ENCODE data around the gene HMGCL.
"Not testable (repeated sequence)": the region's sequence is repeated elsewhere in the genome, so short reads cannot be mapped to it uniquely, and the experiment has no call there.

Gene HMGCL

DNA sequence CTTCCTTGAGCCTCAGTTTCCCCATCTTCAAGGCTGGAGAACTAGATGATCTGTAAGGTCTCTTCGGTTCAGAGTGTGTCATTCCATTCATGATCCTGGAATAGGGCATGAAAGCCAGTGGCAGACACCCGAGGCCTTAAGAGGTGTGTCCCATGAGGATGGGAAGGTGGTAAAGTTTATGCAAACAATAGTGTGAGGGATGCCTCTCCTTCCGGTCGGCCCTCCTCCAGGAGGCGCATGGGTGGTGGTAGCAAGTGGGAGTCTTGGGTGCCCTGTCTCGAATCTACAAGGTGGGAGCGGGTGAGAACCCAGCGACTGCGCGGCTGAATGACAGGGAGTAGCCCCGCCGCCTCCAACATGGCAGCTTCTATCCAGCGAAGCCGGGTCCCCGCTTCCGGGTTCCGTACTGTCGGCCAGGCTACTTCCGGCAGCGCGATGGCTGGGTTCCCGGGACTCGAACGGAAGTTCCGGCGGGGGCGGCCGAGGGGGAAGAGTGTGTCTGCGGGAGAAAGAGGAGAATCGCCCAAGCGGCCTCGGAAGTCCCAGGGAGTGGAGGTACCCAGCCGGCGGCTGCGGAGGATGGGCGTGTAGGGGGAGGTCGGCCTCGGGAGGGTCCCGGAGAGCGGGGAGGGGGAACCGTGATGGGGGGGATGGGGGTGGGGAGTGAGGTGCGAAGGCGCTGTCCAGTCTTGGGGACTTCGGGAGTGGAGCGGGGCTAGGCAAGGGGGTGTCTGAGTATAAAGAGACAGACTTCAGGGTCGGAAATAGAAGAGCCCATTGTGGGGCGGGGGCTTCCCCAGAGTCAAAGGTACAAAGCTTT lies 34.3 kb downstream of the HMGCL start, which contains the start of gene LYPLA2:
Gene LYPLA2 (plus strand): TSS at position 450 of the 820 bp plus-strand sequence. CDS start 1,538 bp downstream, outside the sequence.
- H3K36me3 ChIP-seq (ENCODE audit: insufficient read depth, low read length) = peaks cover 54% of the 10 kb centered on the region
- H3K27ac ChIP-seq (ENCODE audit: low read depth, low read length) = peak within 1 kb of the TSS; percentile 20
- H3K9me3 ChIP-seq (ENCODE audit: insufficient read depth, low read depth, low read length) = no peaks in the 10 kb centered on the region

DNA sequence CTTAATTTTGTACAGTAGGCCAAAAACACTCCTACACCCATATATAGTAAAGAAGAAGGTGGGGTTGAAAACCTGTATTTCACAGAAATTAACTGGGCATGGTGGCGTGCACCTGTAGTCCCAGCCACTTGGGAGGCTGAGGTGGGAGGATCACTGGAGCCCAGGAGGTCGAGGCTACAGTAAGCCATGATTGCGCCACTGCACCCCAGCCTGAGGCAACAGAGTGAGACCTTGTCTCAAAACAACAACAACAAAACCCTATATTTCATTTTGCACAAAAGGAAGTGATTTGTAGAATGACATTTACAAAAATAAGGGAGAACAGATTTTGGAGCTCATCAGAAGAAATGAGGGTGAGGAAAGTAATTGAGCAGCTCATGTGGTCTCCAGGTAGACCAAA lies 36.5 kb downstream of the HMGCL start:
- Histone ChIP-seq H3K36me3 (ENCODE audit: insufficient read depth, low read length) (peaks cover 58% of the 10 kb centered on the region), H3K9me3 (ENCODE audit: insufficient read depth, low read depth, low read length) (no peaks in the 10 kb centered on the region), H3K4me3 (ENCODE audit: low read length) (no peak overlapping the region), H3K4me1 (ENCODE audit: insufficient read depth, low read length) (0 out of 2 replicates have a peak, but pooled peaks cover 4% of the 10 kb centered on the region), H3K27me3 (ENCODE audit: insufficient read depth, low read length) (no peaks in the 10 kb centered on the region), H3K27ac (ENCODE audit: low read depth, low read length) (no peak overlapping the region), H3K9ac (ENCODE audit: low read depth, low read length) (no peak overlapping the region)
- WGBS = 94% methylated on average over 3 of the region's 3 CpGs

More for the DNA sequence above, 34.3 kb downstream of the HMGCL start, which contains the start of gene LYPLA2:
- 1% methylated on average over 47 of the region's 47 CpGs for WGBS
- 0 out of 2 replicates have a peak, but pooled peaks cover 4% of the 10 kb centered on the region for H3K4me1 ChIP-seq (ENCODE audit: insufficient read depth, low read length)
- H3K9ac ChIP-seq (ENCODE audit: low read depth, low read length) = peak within 1 kb of the TSS; percentile 69
- no peaks in the 10 kb centered on the region for H3K27me3 ChIP-seq (ENCODE audit: insufficient read depth, low read length)
- peak within 1 kb of the TSS; percentile 81 for H3K4me3 ChIP-seq (ENCODE audit: low read length)

DNA sequence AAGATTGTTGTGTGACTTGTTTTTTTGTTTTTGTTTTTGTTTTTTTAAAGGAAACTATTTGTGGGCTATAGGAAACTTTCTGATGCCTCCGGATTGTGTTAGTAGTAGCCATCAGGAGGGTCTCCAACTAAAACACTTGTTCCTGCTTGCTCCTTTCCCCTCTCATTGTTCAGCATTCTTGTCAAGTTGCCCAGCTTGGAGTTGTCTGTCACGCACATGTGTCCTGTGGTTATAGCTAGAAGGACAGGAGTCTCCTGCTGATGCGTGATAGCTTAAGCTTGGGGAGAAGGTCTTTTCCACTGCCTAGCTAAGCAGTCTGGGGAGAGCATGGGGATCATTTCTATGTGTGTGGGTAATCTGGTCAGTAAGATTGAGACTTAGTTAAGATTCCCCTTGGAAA lies 37.5 kb downstream of the HMGCL start:
- Histone ChIP-seq H3K27ac (ENCODE audit: low read depth, low read length) (no peak overlapping the region), H3K9me3 (ENCODE audit: insufficient read depth, low read depth, low read length) (no peaks in the 10 kb centered on the region), H3K27me3 (ENCODE audit: insufficient read depth, low read length) (no peaks in the 10 kb centered on the region), H3K4me1 (ENCODE audit: insufficient read depth, low read length) (0 out of 2 replicates have a peak, but pooled peaks cover 4% of the 10 kb centered on the region), H3K9ac (ENCODE audit: low read depth, low read length) (no peak overlapping the region), H3K36me3 (ENCODE audit: insufficient read depth, low read length) (peaks cover 56% of the 10 kb centered on the region), H3K4me3 (ENCODE audit: low read length) (no peak overlapping the region)
- WGBS = 96% methylated on average over 3 of the region's 3 CpGs

DNA sequence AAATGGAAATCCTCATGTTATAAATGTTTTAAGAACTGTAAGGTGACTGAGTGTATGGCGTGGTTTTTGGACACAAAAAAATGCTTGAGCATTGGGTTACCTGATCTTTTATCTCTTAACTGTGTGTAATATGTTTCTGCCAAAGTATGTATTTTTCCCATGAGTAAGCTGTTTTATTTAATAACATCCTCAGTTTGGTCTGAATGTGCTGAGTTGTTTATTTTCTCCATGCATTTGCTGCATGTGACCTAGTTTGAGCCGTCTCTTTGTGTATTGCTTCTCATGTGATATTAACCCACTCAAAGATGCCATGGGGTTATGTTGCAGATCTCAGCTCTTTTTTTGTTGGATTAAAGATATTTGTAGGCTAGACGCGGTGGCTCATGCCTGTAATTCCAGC lies 40.4 kb downstream of the HMGCL start:
- 95% methylated on average over 4 of the region's 4 CpGs for WGBS
- Histone ChIP-seq H3K4me1 (ENCODE audit: insufficient read depth, low read length) (no peaks in the 10 kb centered on the region), H3K4me3 (ENCODE audit: low read length) (no peak overlapping the region), H3K27me3 (ENCODE audit: insufficient read depth, low read length) (no peaks in the 10 kb centered on the region), H3K36me3 (ENCODE audit: insufficient read depth, low read length) (peaks cover 76% of the 10 kb centered on the region), H3K9me3 (ENCODE audit: insufficient read depth, low read depth, low read length) (no peaks in the 10 kb centered on the region), H3K27ac (ENCODE audit: low read depth, low read length) (no peak overlapping the region), H3K9ac (ENCODE audit: low read depth, low read length) (no peak overlapping the region)

DNA sequence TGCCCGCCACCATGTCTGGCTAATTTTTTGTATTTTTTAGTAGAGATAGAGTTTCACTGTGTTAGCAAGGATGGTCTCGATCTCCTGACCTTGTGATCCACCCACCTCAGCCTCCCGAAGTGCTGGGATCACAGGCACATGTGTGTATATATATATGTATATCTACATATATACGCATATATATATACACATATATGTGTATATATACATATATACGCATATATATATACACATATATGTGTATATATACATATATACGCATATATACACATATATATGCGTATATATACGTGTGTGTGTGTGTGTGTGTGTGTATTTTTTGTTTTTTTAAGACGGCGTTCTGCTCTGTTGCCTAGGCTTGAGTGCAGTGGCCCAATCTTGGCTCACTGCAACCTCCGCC lies 42.1 kb downstream of the HMGCL start:
- over 99% methylated on average over 7 of the region's 11 CpGs for WGBS
- not testable (repeated sequence) for H3K4me1 ChIP-seq (ENCODE audit: insufficient read depth, low read length); H3K9ac ChIP-seq (ENCODE audit: low read depth, low read length); H3K4me3 ChIP-seq (ENCODE audit: low read length); H3K9me3 ChIP-seq (ENCODE audit: insufficient read depth, low read depth, low read length); H3K27me3 ChIP-seq (ENCODE audit: insufficient read depth, low read length); H3K27ac ChIP-seq (ENCODE audit: low read depth, low read length)
- peaks cover 72% of the 10 kb centered on the region for H3K36me3 ChIP-seq (ENCODE audit: insufficient read depth, low read length)

DNA sequence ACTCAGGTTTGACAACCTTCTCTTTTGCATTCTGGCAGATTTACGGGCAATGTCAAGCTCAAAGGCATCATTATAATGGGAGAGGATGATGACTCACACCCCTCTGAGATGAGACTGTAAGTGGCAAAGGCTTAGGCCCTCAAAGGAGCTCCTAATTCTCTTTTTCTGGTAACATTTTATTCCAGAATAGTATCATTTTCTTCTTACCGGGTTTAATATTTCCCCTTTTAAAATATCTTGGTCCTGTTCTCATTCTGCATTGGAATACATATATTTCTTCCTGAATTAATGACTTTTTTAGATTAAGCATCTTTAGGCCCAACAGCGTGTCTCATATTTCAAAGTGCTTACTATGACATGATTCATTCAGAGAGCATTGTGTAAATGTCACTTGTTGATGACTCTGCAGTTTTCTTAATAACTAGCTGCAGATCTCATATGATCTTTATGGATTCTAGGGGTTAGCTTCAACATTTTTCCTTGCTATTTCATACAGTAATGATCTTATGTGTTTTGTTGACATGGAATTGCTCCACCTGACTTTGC lies 45.3 kb downstream of the HMGCL start:
- H3K4me1 ChIP-seq (ENCODE audit: insufficient read depth, low read length) = peaks cover 8% of the 10 kb centered on the region
- H3K27ac ChIP-seq (ENCODE audit: low read depth, low read length) = no peak overlapping the region
- no peak overlapping the region for H3K9ac ChIP-seq (ENCODE audit: low read depth, low read length)
- H3K27me3 ChIP-seq (ENCODE audit: insufficient read depth, low read length) = no peaks in the 10 kb centered on the region
- H3K36me3 ChIP-seq (ENCODE audit: insufficient read depth, low read length) = peaks cover 42% of the 10 kb centered on the region
- 88% methylated on average over 3 of the region's 3 CpGs for WGBS
- no peaks in the 10 kb centered on the region for H3K9me3 ChIP-seq (ENCODE audit: insufficient read depth, low read depth, low read length)
- 0 out of 2 replicates have a peak overlapping the region, but pooled peaks have one; percentile 76 for H3K4me3 ChIP-seq (ENCODE audit: low read length)

DNA sequence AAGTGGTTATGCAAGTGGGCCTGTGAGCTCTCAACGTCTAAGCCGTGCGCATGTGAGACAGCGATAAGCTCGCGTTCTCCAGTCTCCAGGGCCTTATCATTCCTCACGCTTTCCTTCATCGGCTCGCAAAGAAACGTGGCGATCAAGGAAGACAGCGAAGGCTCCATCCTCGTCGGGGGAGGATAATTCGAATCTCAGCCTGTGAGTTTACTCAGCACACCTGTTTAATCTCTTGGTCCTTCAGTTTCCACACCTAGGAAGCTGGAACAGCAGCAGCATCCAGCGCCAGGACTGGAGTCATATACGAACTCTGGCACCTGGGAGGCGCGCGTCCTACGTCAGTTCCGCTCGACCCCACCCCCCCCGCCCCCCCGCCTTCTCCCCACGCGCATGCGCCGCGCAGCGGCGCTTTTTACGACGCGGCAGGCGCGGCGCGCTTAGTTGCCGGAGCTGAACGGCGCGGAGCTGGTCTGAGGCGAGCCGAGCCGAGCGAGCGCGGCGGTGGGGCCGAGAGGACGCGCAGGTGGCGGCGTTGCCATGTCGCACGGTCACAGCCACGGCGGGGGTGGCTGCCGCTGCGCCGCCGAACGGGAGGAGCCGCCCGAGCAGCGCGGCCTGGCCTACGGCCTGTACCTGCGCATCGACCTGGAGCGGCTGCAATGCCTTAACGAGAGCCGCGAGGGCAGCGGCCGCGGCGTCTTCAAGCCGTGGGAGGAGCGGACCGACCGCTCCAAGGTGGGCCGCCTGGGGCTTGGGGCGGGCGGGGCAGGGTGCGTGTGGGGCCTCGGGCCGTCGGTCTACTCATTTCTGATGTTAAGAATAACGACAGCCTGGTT lies 47.0 kb downstream of the HMGCL start, which contains the start of gene PITHD1:
Gene PITHD1 (plus strand): TSS at position 440 of the 836 bp plus-strand sequence. CDS start 98 bp downstream, at position 538.
- peaks cover 28% of the 10 kb centered on the region for H3K36me3 ChIP-seq (ENCODE audit: insufficient read depth, low read length)
- H3K27ac ChIP-seq (ENCODE audit: low read depth, low read length) = peak within 1 kb of the TSS; percentile 68
- H3K9me3 ChIP-seq (ENCODE audit: insufficient read depth, low read depth, low read length) = no peaks in the 10 kb centered on the region
- H3K27me3 ChIP-seq (ENCODE audit: insufficient read depth, low read length) = no peaks in the 10 kb centered on the region
- peak within 1 kb of the TSS; percentile 92 for H3K9ac ChIP-seq (ENCODE audit: low read depth, low read length)
- under 1% methylated on average over 81 of the region's 91 CpGs for WGBS
- peak within 1 kb of the TSS; percentile 76 for H3K4me3 ChIP-seq (ENCODE audit: low read length)
- H3K4me1 ChIP-seq (ENCODE audit: insufficient read depth, low read length) = peaks cover 8% of the 10 kb centered on the region

DNA sequence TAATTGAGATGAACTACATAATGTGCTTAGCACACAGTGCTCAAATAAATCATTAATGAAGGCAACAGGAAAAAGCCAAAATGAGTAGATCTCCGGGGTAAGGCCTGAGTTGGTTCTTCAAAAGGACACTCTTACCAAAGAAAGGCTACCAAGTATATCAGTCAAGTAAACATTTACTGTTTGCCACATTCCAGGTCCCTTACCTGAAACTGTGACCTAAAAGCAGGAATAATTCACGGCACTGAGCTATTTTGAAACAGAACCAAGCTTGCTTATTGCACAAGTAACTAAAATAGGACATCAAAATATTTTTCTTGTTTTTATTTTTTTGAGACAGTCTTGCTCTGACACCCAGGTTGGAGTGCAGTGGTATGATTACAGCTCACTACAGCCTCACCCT lies 49.0 kb downstream of the HMGCL start:
- H3K36me3 ChIP-seq (ENCODE audit: insufficient read depth, low read length) = peaks cover 16% of the 10 kb centered on the region

DNA sequence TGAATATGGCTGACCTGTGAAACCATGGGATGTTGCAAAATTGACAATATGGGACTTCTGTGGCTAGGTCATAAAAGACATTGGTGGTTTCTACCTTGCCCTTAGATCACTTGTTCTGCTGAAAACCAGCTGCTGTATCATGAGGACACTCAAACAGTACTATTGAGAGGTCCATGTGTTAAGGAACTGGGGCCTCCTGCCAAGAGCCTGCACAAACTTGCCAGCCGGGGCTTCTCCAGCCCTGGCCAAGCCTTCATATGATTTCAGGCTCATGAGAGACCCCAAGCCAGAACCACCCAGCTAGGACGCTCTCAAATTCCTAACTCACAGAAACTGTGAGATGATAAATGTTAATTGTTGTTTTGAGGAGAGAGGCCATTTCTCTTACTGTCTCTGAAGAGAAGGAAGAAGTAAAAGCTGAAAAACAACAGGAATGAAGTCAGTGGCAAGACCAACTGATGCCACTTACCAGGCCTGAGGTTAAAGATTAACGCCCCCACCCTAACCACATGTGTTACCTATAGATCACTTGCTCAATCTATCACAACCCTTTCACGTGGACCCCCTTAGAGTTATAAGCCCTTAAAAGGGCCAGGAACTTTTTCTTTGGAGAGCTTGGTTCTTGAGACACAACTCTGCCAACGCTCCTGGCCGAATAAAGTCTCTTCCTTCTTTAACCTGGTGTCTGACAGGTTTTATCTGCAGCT lies 50.9 kb downstream of the HMGCL start:
- H3K27me3 ChIP-seq (ENCODE audit: insufficient read depth, low read length) = no peaks in the 10 kb centered on the region
- no peak overlapping the region for H3K4me3 ChIP-seq (ENCODE audit: low read length)
- no peaks in the 10 kb centered on the region for H3K9me3 ChIP-seq (ENCODE audit: insufficient read depth, low read depth, low read length)
- H3K27ac ChIP-seq (ENCODE audit: low read depth, low read length) = no peak overlapping the region
- 89% methylated on average over 5 of the region's 6 CpGs for WGBS
- peaks cover 4% of the 10 kb centered on the region for H3K4me1 ChIP-seq (ENCODE audit: insufficient read depth, low read length)
- no peak overlapping the region for H3K9ac ChIP-seq (ENCODE audit: low read depth, low read length)
- H3K36me3 ChIP-seq (ENCODE audit: insufficient read depth, low read length) = peaks cover 10% of the 10 kb centered on the region

More for the DNA sequence above, 49.0 kb downstream of the HMGCL start:
- no peaks in the 10 kb centered on the region for H3K27me3 ChIP-seq (ENCODE audit: insufficient read depth, low read length)
- peaks cover 8% of the 10 kb centered on the region for H3K4me1 ChIP-seq (ENCODE audit: insufficient read depth, low read length)
- no peaks in the 10 kb centered on the region for H3K9me3 ChIP-seq (ENCODE audit: insufficient read depth, low read depth, low read length)
- H3K4me3 ChIP-seq (ENCODE audit: low read length) = no peak overlapping the region
- 94% methylated on average over 2 of the region's 2 CpGs for WGBS
- H3K9ac ChIP-seq (ENCODE audit: low read depth, low read length) = no peak overlapping the region
- no peak overlapping the region for H3K27ac ChIP-seq (ENCODE audit: low read depth, low read length)

DNA sequence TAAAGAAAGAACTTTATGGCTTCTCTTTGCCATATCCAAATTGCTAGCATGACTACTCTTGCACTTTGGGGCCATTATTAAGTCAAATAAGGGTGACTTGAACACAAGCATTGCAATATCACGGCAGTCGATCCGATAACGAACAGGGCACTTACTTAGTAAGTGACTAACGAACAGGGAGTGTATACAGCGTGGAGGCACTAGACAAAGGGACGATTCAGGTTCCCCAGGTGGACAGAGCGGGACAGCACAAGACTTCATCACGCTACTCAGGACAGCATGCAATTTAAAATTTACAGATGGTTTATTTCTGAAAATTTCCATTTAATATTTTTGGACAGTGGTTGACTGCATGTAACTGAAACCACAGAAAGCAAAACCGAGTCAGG lies 52.4 kb downstream of the HMGCL start:
- Histone ChIP-seq H3K4me1 (ENCODE audit: insufficient read depth, low read length) (no peaks in the 10 kb centered on the region), H3K4me3 (ENCODE audit: low read length) (no peak overlapping the region), H3K9ac (ENCODE audit: low read depth, low read length) (no peak overlapping the region), H3K36me3 (ENCODE audit: insufficient read depth, low read length) (peaks cover 16% of the 10 kb centered on the region), H3K27me3 (ENCODE audit: insufficient read depth, low read length) (no peaks in the 10 kb centered on the region), H3K9me3 (ENCODE audit: insufficient read depth, low read depth, low read length) (no peaks in the 10 kb centered on the region), H3K27ac (ENCODE audit: low read depth, low read length) (no peak overlapping the region)
- WGBS = 93% methylated on average over 10 of the region's 10 CpGs
